Lower leg skin (tissue), 3 donors: ENCODE measurements around the gene CLDN9.

Experiments
- POLR2A ChIP-seq, 2 donors: fragments of 450-650 bp; IDR thresholded peaks; one replicate each; pipeline ENCODE4 v1.6.1; 2016 to 2017; ENCODE audit warnings: antibody characterized with exemption in 2 of 2, mild to moderate bottlenecking in 1 of 2, moderate library complexity in 1 of 2
- TF ChIP-seq, protein P1 (sequence below), 3 donors: fragments of 450-650 bp; IDR thresholded peaks; one replicate each; pipeline ENCODE4 v1.5.1; 2016; ENCODE audit warnings: antibody characterized with exemption in 3 of 3, mild to moderate bottlenecking in 3 of 3, moderate library complexity in 2 of 3

DNA sequence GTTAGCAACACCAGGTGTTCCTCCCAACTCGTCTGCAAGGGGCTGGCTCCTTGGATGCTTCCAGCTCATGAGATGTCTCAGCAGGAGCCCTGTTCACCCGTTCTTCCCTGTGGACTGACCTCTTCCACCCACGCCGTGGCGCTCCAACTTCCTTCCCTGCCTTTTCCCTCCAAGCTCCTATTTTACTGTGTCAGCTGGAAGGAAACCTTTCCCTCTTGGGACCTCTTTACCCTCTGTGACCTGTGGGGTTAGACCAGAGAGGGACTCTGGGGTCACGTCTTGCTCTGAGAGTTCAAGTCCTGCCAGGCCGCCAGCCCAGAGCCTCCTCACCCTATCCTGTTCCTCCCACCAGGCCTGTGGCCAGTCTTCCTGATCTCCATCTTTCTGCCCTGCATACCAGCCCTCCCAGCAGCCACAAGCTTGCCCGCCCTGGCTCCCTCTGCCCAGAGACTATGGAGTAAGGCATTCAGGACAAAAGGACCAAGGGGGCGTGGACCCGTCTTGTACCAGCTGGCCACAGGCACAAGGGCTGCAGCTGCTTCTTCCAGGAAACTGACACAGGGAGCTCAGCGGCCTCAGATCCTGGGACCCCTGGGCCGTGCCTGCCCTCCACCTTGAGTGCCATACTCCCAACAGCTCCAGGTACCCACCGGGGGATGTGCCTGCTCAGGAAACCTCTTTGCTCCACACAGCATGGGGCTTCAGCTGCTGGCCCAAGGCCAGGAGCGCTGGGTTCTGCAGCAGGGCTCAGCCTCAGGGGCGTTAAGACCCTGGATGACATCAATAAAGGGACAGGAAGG is 40.5 kb upstream of the CLDN9 start:
- TF ChIP-seq, protein P1, sequence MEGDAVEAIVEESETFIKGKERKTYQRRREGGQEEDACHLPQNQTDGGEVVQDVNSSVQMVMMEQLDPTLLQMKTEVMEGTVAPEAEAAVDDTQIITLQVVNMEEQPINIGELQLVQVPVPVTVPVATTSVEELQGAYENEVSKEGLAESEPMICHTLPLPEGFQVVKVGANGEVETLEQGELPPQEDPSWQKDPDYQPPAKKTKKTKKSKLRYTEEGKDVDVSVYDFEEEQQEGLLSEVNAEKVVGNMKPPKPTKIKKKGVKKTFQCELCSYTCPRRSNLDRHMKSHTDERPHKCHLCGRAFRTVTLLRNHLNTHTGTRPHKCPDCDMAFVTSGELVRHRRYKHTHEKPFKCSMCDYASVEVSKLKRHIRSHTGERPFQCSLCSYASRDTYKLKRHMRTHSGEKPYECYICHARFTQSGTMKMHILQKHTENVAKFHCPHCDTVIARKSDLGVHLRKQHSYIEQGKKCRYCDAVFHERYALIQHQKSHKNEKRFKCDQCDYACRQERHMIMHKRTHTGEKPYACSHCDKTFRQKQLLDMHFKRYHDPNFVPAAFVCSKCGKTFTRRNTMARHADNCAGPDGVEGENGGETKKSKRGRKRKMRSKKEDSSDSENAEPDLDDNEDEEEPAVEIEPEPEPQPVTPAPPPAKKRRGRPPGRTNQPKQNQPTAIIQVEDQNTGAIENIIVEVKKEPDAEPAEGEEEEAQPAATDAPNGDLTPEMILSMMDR (IDR thresholded peaks at IDR 0.05): no peak
- TF ChIP-seq POLR2A (IDR thresholded peaks at IDR 0.05): no peak
